K562 (cell line): ENCODE measurements around the gene RTL1. TPM values are rescaled to one million over a fixed set of nuclear protein-coding genes. Genes with fewer than 3 reads are reported as not detected.

Source experiments
- ATAC-seq: fragments of 200-7000 bp; cut with Tn5 transposase; 3 replicates; pipeline ENCODE4 v1.9.1; 2020; ENCODE audit warnings: moderate library complexity
- BruUV-seq: library from RNA; stranded (reverse); fragments of 400-500 nt; replicated peaks from 2 replicates; lab custom pipeline; 2021; lab: Mats Ljungman, UMichigan
- CTCF ChIA-PET: fragments of 300-600 bp; formaldehyde crosslinking; extraction: SDS; loops from one replicate; lab custom pipeline; 2021; ENCODE audit warnings: low intra/inter-chr PET ratio; lab: Yijun Ruan, JAX
- POLR2A ChIA-PET: fragments of 300-600, 350-650 bp; sonication (Branson Sonifier 250); formaldehyde crosslinking; extraction: SDS; loops from one replicate; lab custom pipeline; 2021; ENCODE audit warnings: antibody characterized with exemption, inconsistent platforms; lab: Yijun Ruan, JAX
- DNase-seq, 4 experiments: peaks; one replicate each; pipeline versions ENCODE4 v3.0.0 to v3.0.0-alpha.2; 2011 to 2018; ENCODE audit warnings: low spot score in 3 of 4, mixed read lengths in 3 of 4; ENCODE audit errors: extremely low read depth in 1 of 4
- FAIRE-seq: peaks from 2 replicates; lab custom pipeline; 2011; peaks lifted over from hg19 to GRCh38; lab: Jason Lieb, UNC
- H2AFZ ChIP-seq: 2 replicates; pipeline ENCODE4 v1.6.0; 2011; ENCODE audit warnings: low read depth, low read length, control low read depth, inconsistent platforms
- H3K27ac ChIP-seq: fragments of 200-600 bp; 3 replicates; pipeline ENCODE4 v1.8.0; 2011; ENCODE audit warnings: low read depth, mild to moderate bottlenecking, control low read depth, inconsistent platforms, low read length, moderate library complexity, mixed read lengths; ENCODE audit errors: extremely low read depth
- H3K27me3 ChIP-seq, 2 experiments: fragments of 300-600 bp in 1 of 2; 2 replicates in 1 of 2; 3 replicates in 1 of 2; pipeline versions ENCODE4 v1.6.0 to v1.8.0; 2011; ENCODE audit warnings: inconsistent platforms in 2 of 2, low read length in 2 of 2, mild to moderate bottlenecking in 1 of 2, mixed read lengths in 1 of 2, moderate library complexity in 1 of 2; ENCODE audit not compliant: control insufficient read depth in 2 of 2, insufficient read depth in 2 of 2
- H3K36me3 ChIP-seq: fragments of 300-600 bp; 3 replicates; pipeline ENCODE4 v1.8.0; 2011; ENCODE audit warnings: mild to moderate bottlenecking, low read length, inconsistent platforms; ENCODE audit not compliant: control insufficient read depth, insufficient read depth
- H3K4me1 ChIP-seq, 2 experiments: fragments of 200-600 bp in 1 of 2; replicated peaks in 1 of 2; 2 replicates in 1 of 2; 3 replicates in 1 of 2; pipeline versions ENCODE4 v1.5.1 to v1.8.0; 2011; ENCODE audit warnings: inconsistent platforms in 2 of 2, low read length in 2 of 2, mild to moderate bottlenecking in 1 of 2, mixed read lengths in 1 of 2, moderate library complexity in 1 of 2; ENCODE audit not compliant: control insufficient read depth in 2 of 2, insufficient read depth in 2 of 2
- H3K4me2 ChIP-seq: 2 replicates; pipeline ENCODE4 v1.6.1; 2011; ENCODE audit warnings: low read length, control low read depth, inconsistent platforms, mixed read lengths; ENCODE audit not compliant: insufficient read depth
- H3K4me3 ChIP-seq: fragments of 200-600 bp; sonication (generic), shearing (Covaris generic); 2 replicates; pipeline ENCODE4 v1.5.1; 2016; ENCODE audit warnings: control low read depth, inconsistent platforms
- H3K79me2 ChIP-seq: fragments of 200-600 bp; 3 replicates; pipeline ENCODE4 v1.8.0; 2011; ENCODE audit warnings: low read length, inconsistent platforms; ENCODE audit not compliant: control insufficient read depth, insufficient read depth
- H3K9ac ChIP-seq, 2 experiments: 2 replicates each; pipeline versions ENCODE4 v1.6.0 to v1.6.1; 2011; ENCODE audit warnings: low read depth in 2 of 2, low read length in 2 of 2, control low read depth in 1 of 2, inconsistent platforms in 1 of 2, mild to moderate bottlenecking in 1 of 2, mixed read lengths in 1 of 2; ENCODE audit not compliant: insufficient read depth in 1 of 2
- H3K9me1 ChIP-seq: one replicate; pipeline ENCODE4 v1.6.0; 2011; ENCODE audit warnings: inconsistent platforms, mild to moderate bottlenecking, low read length, moderate library complexity; ENCODE audit not compliant: control insufficient read depth, insufficient read depth
- H3K9me3 ChIP-seq: replicated peaks from 2 replicates; pipeline ENCODE4 v1.5.1; 2011; ENCODE audit warnings: low read depth, low read length, inconsistent platforms; ENCODE audit not compliant: control insufficient read depth, insufficient read depth
- H4K20me1 ChIP-seq: replicated peaks from 2 replicates; pipeline ENCODE4 v1.6.1; 2011; ENCODE audit warnings: low read length, inconsistent platforms, mixed read lengths; ENCODE audit not compliant: control insufficient read depth, insufficient read depth
- CBFA2T3 ChIP-seq: fragments of 450-650 bp; IDR thresholded peaks from 2 replicates; pipeline ENCODE4 v1.6.1; 2017
- L3MBTL2 ChIP-seq: fragments of 450-650 bp; IDR thresholded peaks from 2 replicates; pipeline ENCODE4 v1.6.1; 2016; ENCODE audit warnings: mild to moderate bottlenecking, moderate library complexity
- MYC ChIP-seq, 2 experiments: fragments of 250-450 bp in 1 of 2; sonication (Bioruptor Pico) in 1 of 2; IDR thresholded peaks; 2 replicates each; pipeline versions ENCODE4 v1.5.1 to v1.6.1; 2012 to 2021; ENCODE audit warnings: low read depth in 2 of 2, borderline replicate concordance in 1 of 2, improper control_type of control experiment in 1 of 2, low read length in 1 of 2, mild to moderate bottlenecking in 1 of 2, moderate library complexity in 1 of 2
- PML ChIP-seq: IDR thresholded peaks from 2 replicates; pipeline ENCODE4 v1.6.1; 2012; ENCODE audit warnings: low read length, inconsistent platforms
- RBBP5 ChIP-seq: fragments of 200-600 bp; sonication (generic); IDR thresholded peaks from 2 replicates; pipeline ENCODE4 v1.6.1; 2012; ENCODE audit warnings: borderline replicate concordance, mild to moderate bottlenecking, low read length, control low read depth, inconsistent platforms; ENCODE audit not compliant: insufficient read depth, poor library complexity, severe bottlenecking
- WGBS: fragments of 100-300 bp; shearing (Covaris generic); methylation state at CpG from one replicate; pipeline ENCODE4 v1.1.6; 2016; ENCODE audit warnings: low coverage, mixed read lengths; ENCODE audit not compliant: insufficient coverage; ENCODE audit errors: missing lambda C conversion rate; 5-methylcytosine and 5-hydroxymethylcytosine counted together
- in situ Hi-C: fragments of 300-500 bp; cut with MboI; formaldehyde crosslinking; loops from 4 replicates; pipeline ENCODE4 v1.15.0; 2018; ENCODE audit warnings: inconsistent platforms, mixed read lengths
- intact Hi-C: fragments of 100-400 bp; cut with micrococcal nuclease; formaldehyde crosslinking; loops from 2 replicates; pipeline ENCODE4 v1.14.2; 2022
- polyA plus RNA-seq, 8 experiments: library from polyadenylated mRNA; depleted of rRNA in 4 of 8; stranded (reverse) in 5 of 8; unstranded in 3 of 8; fragments of >200 nt; fragmentation: Nextera tagmentation in 2 of 8; fragmentation: Illumina TruSeq in 1 of 8; extraction: Ambion mirVana in 2 of 8; extraction: Trizol in 1 of 8; gene quantifications; 2 replicates each; pipeline versions ENCODE4 v1.2.1 to v1.2.3, GENCODE V29; 2011 to 2014; ENCODE audit warnings: inconsistent platforms in 1 of 8, missing spikeins in 1 of 8
- total RNA-seq, 7 experiments: library from RNA; depleted of rRNA in 6 of 7; stranded (reverse); fragments of >200 nt in 6 of 7; fragmentation: Illumina TruSeq in 2 of 7; extraction: Trizol in 2 of 7; gene quantifications; 2 replicates each; pipeline versions ENCODE4 v1.2.1 to v1.2.3, GENCODE V29; 2011 to 2021; ENCODE audit warnings: low replicate concordance in 1 of 7
- TF ChIP-seq, protein P1 (sequence below): fragments of 250-450 bp; sonication (Bioruptor Pico); IDR thresholded peaks from 2 replicates; pipeline ENCODE4 v1.5.0; 2020; ENCODE audit warnings: mild to moderate bottlenecking
- TF ChIP-seq, protein P2 (sequence below): fragments of 250-450 bp; sonication (Bioruptor Pico); IDR thresholded peaks from 2 replicates; pipeline ENCODE4 v1.4.0; 2020; ENCODE audit warnings: mild to moderate bottlenecking

Gene RTL1
- total and polyA plus RNA-seq, 9 of the 15 experiments (the other 6 are each of a cell fraction or from before 2014, with no cell fraction given), result not detected

DNA sequence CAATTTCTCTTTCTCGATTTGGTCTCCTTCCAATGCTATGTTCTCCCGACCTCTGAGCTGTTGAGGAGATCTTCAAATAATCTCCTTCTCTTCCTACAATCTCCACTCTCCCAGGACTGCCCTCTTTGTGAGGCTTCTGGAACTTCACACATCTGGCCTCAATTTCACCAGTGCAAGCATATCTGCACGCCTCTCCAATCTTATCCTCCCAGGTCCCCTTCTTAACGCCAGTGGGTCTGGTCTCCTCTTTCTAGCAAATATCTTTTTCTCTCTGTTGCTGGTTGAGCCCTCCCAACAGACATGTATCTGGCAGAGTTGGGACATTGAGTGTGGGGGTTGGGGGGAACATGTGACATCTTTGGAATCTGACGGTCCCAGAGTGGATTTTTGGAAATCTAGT, 17.9 kb downstream of the RTL1 start:
- no peak overlapping the region; the same call in 1 of the 2 replicates for H3K4me2 ChIP-seq
- CTCF ChIA-PET, result no interaction called here
- TF ChIP-seq RBBP5 (no peak), PML (no peak), MYC (IDR thresholded peaks at IDR 0.05; ENCODE audit: low read depth, low read length) (no peak), MYC (CRISPR knock-in tag; IDR thresholded peaks at IDR 0.05; ENCODE audit: borderline replicate concordance, low read depth) (no peak), L3MBTL2 (peak; percentile 30; the same call in 1 of the 2 replicates), CBFA2T3 (0 out of 2 replicates have a peak, but pooled peaks have one; percentile 3)
- TF ChIP-seq, protein P1, sequence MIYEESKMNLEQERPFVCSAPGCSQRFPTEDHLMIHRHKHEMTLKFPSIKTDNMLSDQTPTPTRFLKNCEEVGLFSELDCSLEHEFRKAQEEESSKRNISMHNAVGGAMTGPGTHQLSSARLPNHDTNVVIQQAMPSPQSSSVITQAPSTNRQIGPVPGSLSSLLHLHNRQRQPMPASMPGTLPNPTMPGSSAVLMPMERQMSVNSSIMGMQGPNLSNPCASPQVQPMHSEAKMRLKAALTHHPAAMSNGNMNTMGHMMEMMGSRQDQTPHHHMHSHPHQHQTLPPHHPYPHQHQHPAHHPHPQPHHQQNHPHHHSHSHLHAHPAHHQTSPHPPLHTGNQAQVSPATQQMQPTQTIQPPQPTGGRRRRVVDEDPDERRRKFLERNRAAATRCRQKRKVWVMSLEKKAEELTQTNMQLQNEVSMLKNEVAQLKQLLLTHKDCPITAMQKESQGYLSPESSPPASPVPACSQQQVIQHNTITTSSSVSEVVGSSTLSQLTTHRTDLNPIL, result no peak
- TF ChIP-seq, protein P2, sequence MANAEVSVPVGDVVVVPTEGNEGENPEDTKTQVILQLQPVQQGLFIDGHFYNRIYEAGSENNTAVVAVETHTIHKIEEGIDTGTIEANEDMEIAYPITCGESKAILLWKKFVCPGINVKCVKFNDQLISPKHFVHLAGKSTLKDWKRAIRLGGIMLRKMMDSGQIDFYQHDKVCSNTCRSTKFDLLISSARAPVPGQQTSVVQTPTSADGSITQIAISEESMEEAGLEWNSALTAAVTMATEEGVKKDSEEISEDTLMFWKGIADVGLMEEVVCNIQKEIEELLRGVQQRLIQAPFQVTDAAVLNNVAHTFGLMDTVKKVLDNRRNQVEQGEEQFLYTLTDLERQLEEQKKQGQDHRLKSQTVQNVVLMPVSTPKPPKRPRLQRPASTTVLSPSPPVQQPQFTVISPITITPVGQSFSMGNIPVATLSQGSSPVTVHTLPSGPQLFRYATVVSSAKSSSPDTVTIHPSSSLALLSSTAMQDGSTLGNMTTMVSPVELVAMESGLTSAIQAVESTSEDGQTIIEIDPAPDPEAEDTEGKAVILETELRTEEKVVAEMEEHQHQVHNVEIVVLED (CRISPR knock-in tag), result no peak
- TF ChIP-seq, all 486 proteins: peak for 2
- DNase-seq (no peak), ATAC-seq (no peak), FAIRE-seq (no peak)
- Histone ChIP-seq H3K79me2 (no peaks in the 10 kb centered on the region), H3K27me3 (peaks cover 0 to 35% of the 10 kb centered on the region in 2 experiments; a peak in 2 of 5 replicates), H3K4me1 (peaks cover 0 to 5% of the 10 kb centered on the region in 2 experiments; a peak in 2 of 5 replicates), H3K36me3 (no peaks in the 10 kb centered on the region), H2AFZ (no peak overlapping the region), H3K4me3 (no peak overlapping the region), H3K27ac (no peak overlapping the region), H3K9me3 (no peaks in the 10 kb centered on the region; the same call in 1 of the 2 replicates), H3K9me1 (no peaks in the 10 kb centered on the region), H4K20me1 (no peaks in the 10 kb centered on the region), H3K9ac (no peak overlapping the region)
- in situ Hi-C loops, result no loop called here
- intact Hi-C loops, result no loop called here
- BruUV-seq, result no TSS peak
- POLR2A ChIA-PET, result interaction anchor here (0.5 to 0.6 kb wide), 2 partner anchors 513 to 515 kb away, joined by 3 read pairs; no protein-coding TSS in a partner anchor
- 0% methylated on average over 3 of the region's 5 CpGs for WGBS
